GM13976 (cell line): Measurements from ENCODE around the gene TNXB.

Source experiments
- DNase-seq: peaks from one replicate; pipeline ENCODE4 v3.0.0; 2012; ENCODE audit warnings: low spot score
- CTCF ChIP-seq: IDR thresholded peaks from 2 replicates; pipeline ENCODE4 v1.5.1; 2012; ENCODE audit warnings: borderline replicate concordance, mild to moderate bottlenecking; ENCODE audit not compliant: insufficient read depth; ENCODE audit errors: extremely low read depth, missing control alignments, control extremely low read depth
- in situ Hi-C: fragments of 300-500 bp; cut with MboI; formaldehyde crosslinking; loops from one replicate; pipeline ENCODE4 v1.12.0; 2022; ENCODE audit warnings: low sequenced_read_pairs, mixed read lengths, inconsistent platforms; ENCODE audit not compliant: unreplicated experiment

Gene TNXB

GRCh38 chr6:32133786-32134185, 24.6 kb upstream of the TNXB start:
- no peak for TF ChIP-seq CTCF
- in situ Hi-C loops: no loop called here
- no peak for DNase-seq

GRCh38 chr6:32132110-32132509, 23.0 kb upstream of the TNXB start:
- no peak for TF ChIP-seq CTCF
- in situ Hi-C loops: no loop called here
- no peak for DNase-seq

- TF ChIP-seq CTCF: no peak
- no peak for DNase-seq
- in situ Hi-C loops: no loop called here
Measured at GRCh38 chr6:32131439-32131948, 22.4 kb upstream of the TNXB start.

GRCh38 chr6:32129297-32130088, 20.4 kb upstream of the TNXB start:
- TF ChIP-seq CTCF: no peak
- DNase-seq: no peak
- in situ Hi-C loops: no loop called here

GRCh38 chr6:32128751-32129296, 19.7 kb upstream of the TNXB start:
- no peak for DNase-seq
- no peak for TF ChIP-seq CTCF
- in situ Hi-C loops: no loop called here

GRCh38 chr6:32127717-32128592, 18.8 kb upstream of the TNXB start, which contains the start of gene ATF6B:
Gene ATF6B (minus strand): TSS chr6:32128246. CDS start chr6:32128207, 39 bp downstream.
- peak; percentile 98 for DNase-seq
- in situ Hi-C loops: no loop called here
- no peak for TF ChIP-seq CTCF
